Right lobe of liver (tissue), 4 donors: ENCODE data around the gene TRAPPC3L.

Source experiments
- CTCF ChIP-seq, 4 donors: fragments of 200-600 bp in 3 of 4; fragments of 450-650 bp in 1 of 4; IDR thresholded peaks; one replicate each; pipeline versions ENCODE4 v1.5.1 to v1.8.0; 2016 to 2022; ENCODE audit warnings: antibody characterized with exemption in 4 of 4, mild to moderate bottlenecking in 2 of 4
- POLR2A ChIP-seq: fragments of 450-650 bp; IDR thresholded peaks from one replicate; pipeline ENCODE4 v1.6.1; 2017; ENCODE audit warnings: antibody characterized with exemption, mild to moderate bottlenecking
- donor health status: DM: no; HTN: no; CAD: no.
- donor health status: DM: no; HTN: no; CAD: no.
- donor health status: DM: no; HTN: yes; CAD: no.

- TF ChIP-seq CTCF (IDR thresholded peaks at IDR 0.05) (no peak), POLR2A (no peak)
Observed at GRCh38 chr6:116545651-116546050, at the start of gene TRAPPC3L.
